NCI-H2196 treated with DMSO at 0.1 percent for 48 hours (cell line): ENCODE results near the gene CARMIL1.

ENCODE experiments used
- DNase-seq: peaks from one replicate; lab custom pipeline; 2025; ENCODE audit not compliant: unreplicated experiment; lab: John Stamatoyannopoulos, UW

CARMIL1 gene

GRCh38 chr6:25639653-25640052, 360.5 kb downstream of the CARMIL1 start:
- DNase-seq = no peak

- no peak for DNase-seq
Observed at GRCh38 chr6:25640446-25640845, 361.3 kb downstream of the CARMIL1 start.

- no peak for DNase-seq
Observed at GRCh38 chr6:25640891-25641290, 361.7 kb downstream of the CARMIL1 start.

- no peak for DNase-seq
Observed at GRCh38 chr6:25641377-25641776, 362.2 kb downstream of the CARMIL1 start.

- no peak for DNase-seq
Observed at GRCh38 chr6:25641940-25642666, 362.9 kb downstream of the CARMIL1 start.

- no peak for DNase-seq
Observed at GRCh38 chr6:25642667-25643328, 363.6 kb downstream of the CARMIL1 start.

GRCh38 chr6:25645916-25646315, 366.7 kb downstream of the CARMIL1 start:
- no peak for DNase-seq

GRCh38 chr6:25649611-25650010, 370.4 kb downstream of the CARMIL1 start:
- no peak for DNase-seq

- DNase-seq = no peak
Observed at GRCh38 chr6:25652007-25652515, 372.9 kb downstream of the CARMIL1 start, which contains the start of gene SCGN. Gene SCGN, plus strand, starts transcription at chr6:25652215. Its CDS starts 189 bp downstream, at chr6:25652404.

- peak; percentile 9 for DNase-seq
Observed at GRCh38 chr6:25655723-25656122, 376.5 kb downstream of the CARMIL1 start.

GRCh38 chr6:25659633-25660368, 380.6 kb downstream of the CARMIL1 start:
- peak; percentile 78 for DNase-seq

- DNase-seq = peak; percentile 30
Observed at GRCh38 chr6:25660512-25660911, 381.3 kb downstream of the CARMIL1 start.

GRCh38 chr6:25661129-25661779, 382.1 kb downstream of the CARMIL1 start:
- no peak for DNase-seq

GRCh38 chr6:25665455-25665854, 386.3 kb downstream of the CARMIL1 start:
- no peak for DNase-seq

- DNase-seq = no peak
Observed at GRCh38 chr6:25669413-25669812, 390.2 kb downstream of the CARMIL1 start.
